ENCODE results near the gene BMP2.

The BMP2 gene

DNA sequence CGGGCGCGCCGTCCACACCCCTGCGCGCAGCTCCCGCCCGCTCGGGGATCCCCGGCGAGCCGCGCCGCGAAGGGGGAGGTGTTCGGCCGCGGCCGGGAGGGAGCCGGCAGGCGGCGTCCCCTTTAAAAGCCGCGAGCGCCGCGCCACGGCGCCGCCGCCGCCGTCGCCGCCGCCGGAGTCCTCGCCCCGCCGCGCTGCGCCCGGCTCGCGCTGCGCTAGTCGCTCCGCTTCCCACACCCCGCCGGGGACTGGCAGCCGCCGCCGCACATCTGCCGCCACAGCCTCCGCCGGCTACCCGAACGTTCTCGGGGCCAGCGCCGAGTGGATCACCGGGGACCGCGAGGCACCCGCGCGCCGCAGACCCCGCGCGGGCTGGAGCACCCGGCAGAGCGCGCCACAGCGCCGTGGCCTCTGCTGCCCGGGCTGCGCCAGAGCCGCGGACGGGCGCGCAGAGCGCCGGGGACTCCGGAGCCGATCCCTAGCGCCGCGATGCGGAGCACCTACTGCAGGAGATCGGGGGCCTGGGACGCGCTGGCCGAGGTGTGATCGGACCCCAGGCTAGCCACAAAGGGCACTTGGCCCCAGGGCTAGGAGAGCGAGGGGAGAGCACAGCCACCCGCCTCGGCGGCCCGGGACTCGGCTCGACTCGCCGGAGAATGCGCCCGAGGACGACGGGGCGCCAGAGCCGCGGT, at the start of gene BMP2:
Gene BMP2 (plus strand): TSS at position 151 of the 692 bp plus-strand sequence. CDS start 2,441 bp downstream, outside the sequence.
- DNase-seq (ENCODE audit: low spot score in 2 of 2) (no peak), ATAC-seq (peak; percentile 43)
- H3K9me3 Mint-ChIP-seq: no peaks in the 10 kb centered on the region
- no peak within 1 kb of the TSS for H3K4me3 Mint-ChIP-seq
- no peak within 1 kb of the TSS for H3K27ac Mint-ChIP-seq
- H3K36me3 Mint-ChIP-seq: no peaks in the 10 kb centered on the region
- H3K4me1 Mint-ChIP-seq: no peaks in the 10 kb centered on the region

GRCh38 chr20:6718662-6719368, 48.7 kb upstream of the BMP2 start:
- H3K4me3 Mint-ChIP-seq: no peak overlapping the region
- H3K36me3 Mint-ChIP-seq: no peaks in the 10 kb centered on the region
- ATAC-seq: no peak
- no peak overlapping the region for H3K27ac Mint-ChIP-seq
- peaks cover 16% of the 10 kb centered on the region for H3K9me3 Mint-ChIP-seq
- DNase-seq (ENCODE audit: low spot score in 2 of 2): no peak
- no peaks in the 10 kb centered on the region for H3K4me1 Mint-ChIP-seq

DNA sequence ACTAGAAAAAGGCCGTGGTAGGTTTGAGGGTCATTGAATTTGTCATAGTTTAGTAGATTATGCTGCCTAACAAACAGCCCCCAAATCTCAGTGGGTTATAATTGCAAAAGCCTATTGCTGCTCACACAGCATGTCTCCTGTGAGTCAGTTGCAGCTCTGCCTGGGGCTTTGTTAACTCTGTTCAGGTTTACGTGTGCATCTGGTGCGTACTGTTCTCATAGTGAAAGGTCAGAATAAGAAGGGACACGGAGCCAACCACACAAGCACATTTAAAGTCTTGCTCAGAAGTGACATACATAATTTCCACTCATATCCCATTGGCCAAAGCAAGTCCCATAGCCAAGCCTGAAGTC, 48.1 kb upstream of the BMP2 start:
- no peak overlapping the region for H3K27ac Mint-ChIP-seq
- H3K9me3 Mint-ChIP-seq: peaks cover 16% of the 10 kb centered on the region
- no peaks in the 10 kb centered on the region for H3K36me3 Mint-ChIP-seq
- H3K4me1 Mint-ChIP-seq: no peaks in the 10 kb centered on the region
- ATAC-seq: no peak
- no peak overlapping the region for H3K4me3 Mint-ChIP-seq
- DNase-seq (ENCODE audit: low spot score in 2 of 2): no peak

DNA sequence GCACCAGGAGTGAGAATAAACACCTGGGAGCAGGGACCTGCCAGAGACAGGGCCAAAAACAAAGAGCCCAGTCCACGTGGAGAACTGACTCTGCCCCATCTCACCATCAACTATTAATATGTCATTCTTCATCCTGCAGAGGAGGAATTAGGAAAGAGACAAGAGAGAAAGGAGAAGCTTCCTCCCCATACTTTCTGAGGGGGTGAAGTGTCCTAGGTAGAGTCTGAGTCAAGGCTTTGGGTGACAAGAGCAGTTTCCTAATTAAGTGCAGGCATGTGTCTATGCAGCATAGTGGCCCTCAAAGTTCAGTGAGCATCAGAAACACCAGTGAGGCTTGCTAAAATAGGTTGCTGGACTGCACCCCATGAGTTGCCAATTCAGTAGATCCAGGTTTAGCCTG, 40.7 kb upstream of the BMP2 start:
- no peak for DNase-seq (ENCODE audit: low spot score in 2 of 2)
- no peak overlapping the region for H3K4me3 Mint-ChIP-seq
- no peaks in the 10 kb centered on the region for H3K36me3 Mint-ChIP-seq
- H3K27ac Mint-ChIP-seq: no peak overlapping the region
- H3K9me3 Mint-ChIP-seq: peaks cover 8% of the 10 kb centered on the region
- no peaks in the 10 kb centered on the region for H3K4me1 Mint-ChIP-seq
- ATAC-seq: no peak

DNA sequence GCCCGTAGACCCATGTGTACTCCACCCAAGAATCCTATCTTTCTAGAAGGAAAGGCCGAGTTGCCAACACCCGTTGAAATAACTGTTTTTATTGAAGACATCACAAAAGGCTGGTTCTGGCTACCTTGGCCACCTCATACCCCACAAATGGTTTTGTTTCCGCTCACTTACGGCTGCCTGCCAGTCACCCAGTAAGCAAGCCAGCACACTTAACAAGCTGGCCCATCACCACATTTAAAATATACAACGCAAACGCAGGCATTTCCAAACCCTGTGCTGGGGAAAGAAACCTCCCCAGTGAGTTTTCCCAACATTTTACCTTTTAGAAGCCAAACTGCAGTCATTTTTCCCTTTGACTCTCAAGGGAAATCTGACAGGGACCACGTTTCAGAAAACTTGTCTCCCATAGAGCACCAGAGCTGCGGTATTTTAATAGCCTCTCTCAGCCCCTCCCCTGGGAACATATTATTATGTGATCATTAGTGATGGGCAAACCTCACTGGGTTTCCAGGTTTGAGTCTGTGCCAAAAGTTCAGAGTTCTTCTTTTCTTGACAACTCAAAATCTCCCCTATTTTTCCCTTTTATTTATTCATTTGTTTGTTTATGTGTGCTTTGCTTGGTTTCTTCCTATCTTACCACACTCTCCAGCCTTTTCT, 36.7 kb upstream of the BMP2 start:
- Mint-ChIP-seq H3K4me3 (no peak overlapping the region), H3K9me3 (peaks cover 12% of the 10 kb centered on the region), H3K36me3 (no peaks in the 10 kb centered on the region), H3K4me1 (no peaks in the 10 kb centered on the region), H3K27ac (no peak overlapping the region)
- no peak for ATAC-seq
- no peak for DNase-seq (ENCODE audit: low spot score in 2 of 2)

DNA sequence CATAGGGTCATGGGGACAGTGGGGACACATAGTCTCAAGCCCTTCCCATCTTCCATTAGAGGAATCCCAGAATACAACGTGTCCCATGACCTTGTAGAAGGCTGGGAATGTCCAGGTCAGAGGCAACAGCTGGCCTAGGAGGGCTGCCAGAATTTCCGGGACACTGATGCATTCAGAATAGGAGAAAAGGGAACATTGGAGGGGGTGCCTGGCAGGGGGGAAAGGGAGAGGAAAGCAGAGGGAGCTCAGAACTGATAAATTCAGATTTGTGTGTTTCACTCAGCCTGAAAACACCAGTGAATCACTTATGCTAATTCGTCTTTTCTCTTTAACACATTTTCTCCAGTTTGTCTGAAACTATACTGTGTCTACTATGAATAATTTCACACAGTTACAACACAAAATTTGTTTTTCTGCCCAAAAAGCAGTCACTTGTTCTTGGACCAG, 35.5 kb upstream of the BMP2 start:
- Mint-ChIP-seq H3K27ac (no peak overlapping the region), H3K4me1 (no peaks in the 10 kb centered on the region), H3K4me3 (no peak overlapping the region), H3K9me3 (peaks cover 10% of the 10 kb centered on the region), H3K36me3 (no peaks in the 10 kb centered on the region)
- ATAC-seq (no peak), DNase-seq (ENCODE audit: low spot score in 2 of 2) (no peak)

- peaks cover 10% of the 10 kb centered on the region for H3K9me3 Mint-ChIP-seq
These were observed 34.6 kb upstream of the BMP2 start for GRCh38 chr20:6732851-6733250.

DNA sequence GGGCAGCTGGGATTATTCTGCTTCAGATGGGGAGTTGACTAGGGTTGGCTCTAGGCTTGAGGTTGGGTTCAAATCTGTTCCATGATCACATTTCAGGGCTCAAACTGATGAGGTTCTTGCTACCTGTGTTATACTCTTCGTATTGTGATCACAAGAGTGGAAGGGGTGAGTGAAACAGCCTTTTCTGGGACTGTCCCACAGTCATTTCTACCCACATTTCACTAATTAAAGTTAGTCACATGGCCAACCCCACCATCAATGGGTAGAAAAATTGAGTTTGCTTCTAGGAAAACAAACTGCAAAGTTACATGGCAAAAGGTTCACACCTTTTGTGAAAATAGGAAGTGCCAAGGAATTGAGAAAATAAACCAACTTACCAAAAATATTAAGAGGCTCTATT, 33.5 kb upstream of the BMP2 start:
- H3K9me3 Mint-ChIP-seq: peaks cover 15% of the 10 kb centered on the region
- no peak overlapping the region for H3K27ac Mint-ChIP-seq
- DNase-seq (ENCODE audit: low spot score in 2 of 2): no peak
- ATAC-seq: no peak
- H3K4me3 Mint-ChIP-seq: no peak overlapping the region
- H3K4me1 Mint-ChIP-seq: no peaks in the 10 kb centered on the region
- H3K36me3 Mint-ChIP-seq: no peaks in the 10 kb centered on the region

More at GRCh38 chr20:6732851-6733250, 34.6 kb upstream of the BMP2 start:
- H3K27ac Mint-ChIP-seq: no peak overlapping the region
- no peak for DNase-seq (ENCODE audit: low spot score in 2 of 2)
- H3K36me3 Mint-ChIP-seq: no peaks in the 10 kb centered on the region
- no peaks in the 10 kb centered on the region for H3K4me1 Mint-ChIP-seq
- no peak overlapping the region for H3K4me3 Mint-ChIP-seq
- ATAC-seq: no peak

- Mint-ChIP-seq H3K4me3 (no peak overlapping the region), H3K4me1 (no peaks in the 10 kb centered on the region), H3K36me3 (no peaks in the 10 kb centered on the region), H3K27ac (no peak overlapping the region), H3K9me3 (peaks cover 15% of the 10 kb centered on the region)
- DNase-seq (ENCODE audit: low spot score in 2 of 2) (no peak), ATAC-seq (no peak)
These were observed 31.3 kb upstream of the BMP2 start for GRCh38 chr20:6735942-6736845.

DNA sequence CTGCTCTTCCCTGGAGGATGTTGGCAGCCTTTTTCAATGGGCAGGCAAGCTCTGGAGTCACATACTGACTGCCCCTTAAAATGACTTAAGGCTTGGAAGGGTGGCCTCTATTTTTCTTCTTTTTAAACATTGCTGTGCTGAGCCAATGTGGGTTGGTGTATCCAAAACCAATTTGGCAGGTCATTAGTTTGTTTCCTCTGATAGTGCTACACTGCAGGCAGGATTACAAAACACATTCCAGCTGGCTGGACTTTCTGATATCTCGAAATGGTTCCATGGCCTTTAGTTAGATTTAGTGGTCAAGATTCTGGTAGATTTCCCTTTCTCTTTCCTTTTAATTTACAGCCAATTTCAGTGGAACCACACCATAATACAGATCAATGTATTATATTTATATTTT, 28.1 kb upstream of the BMP2 start:
- peaks cover 18% of the 10 kb centered on the region for H3K9me3 Mint-ChIP-seq
- no peaks in the 10 kb centered on the region for H3K36me3 Mint-ChIP-seq
- ATAC-seq (no peak), DNase-seq (ENCODE audit: low spot score in 2 of 2) (no peak)
- no peak overlapping the region for H3K27ac Mint-ChIP-seq
- no peaks in the 10 kb centered on the region for H3K4me1 Mint-ChIP-seq
- no peak overlapping the region for H3K4me3 Mint-ChIP-seq

- peaks cover 16% of the 10 kb centered on the region for H3K9me3 Mint-ChIP-seq
- H3K4me1 Mint-ChIP-seq: no peaks in the 10 kb centered on the region
- no peaks in the 10 kb centered on the region for H3K36me3 Mint-ChIP-seq
- H3K27ac Mint-ChIP-seq: no peak overlapping the region
- ATAC-seq (no peak), DNase-seq (ENCODE audit: low spot score in 2 of 2) (no peak)
- H3K4me3 Mint-ChIP-seq: no peak overlapping the region
These were observed 27.4 kb upstream of the BMP2 start for GRCh38 chr20:6740096-6740495.

DNA sequence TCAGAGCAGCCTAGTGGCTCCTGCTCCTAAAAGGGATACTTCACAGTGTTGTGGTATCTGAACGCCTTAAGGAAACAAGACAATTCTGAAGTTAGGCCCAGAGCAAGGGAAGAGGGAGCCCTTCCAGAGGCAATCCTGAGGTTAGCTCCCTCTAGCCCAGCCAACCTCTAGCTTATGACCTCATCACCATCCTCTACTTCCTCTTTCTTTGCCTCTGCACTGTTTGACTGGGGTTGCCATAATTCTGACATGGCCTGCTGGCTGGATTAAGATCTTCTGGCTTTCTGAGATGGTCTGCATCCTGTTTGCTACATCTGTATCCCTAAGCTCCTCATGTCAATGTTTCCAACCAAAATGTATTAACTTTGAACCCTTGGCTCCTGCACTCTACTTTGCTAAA, 23.3 kb upstream of the BMP2 start:
- Mint-ChIP-seq H3K9me3 (peaks cover 7% of the 10 kb centered on the region), H3K27ac (no peak overlapping the region), H3K36me3 (no peaks in the 10 kb centered on the region), H3K4me3 (no peak overlapping the region), H3K4me1 (no peaks in the 10 kb centered on the region)
- DNase-seq (ENCODE audit: low spot score in 2 of 2): no peak
- no peak for ATAC-seq

- no peaks in the 10 kb centered on the region for H3K36me3 Mint-ChIP-seq
- no peak overlapping the region for H3K27ac Mint-ChIP-seq
- H3K4me3 Mint-ChIP-seq: no peak overlapping the region
- peaks cover 7% of the 10 kb centered on the region for H3K9me3 Mint-ChIP-seq
- ATAC-seq (no peak), DNase-seq (ENCODE audit: low spot score in 2 of 2) (no peak)
- no peaks in the 10 kb centered on the region for H3K4me1 Mint-ChIP-seq
These were observed 22.7 kb upstream of the BMP2 start for GRCh38 chr20:6744805-6745204.

GRCh38 chr20:6746901-6747609, 20.4 kb upstream of the BMP2 start:
- no peaks in the 10 kb centered on the region for H3K36me3 Mint-ChIP-seq
- H3K27ac Mint-ChIP-seq: no peak overlapping the region
- H3K4me1 Mint-ChIP-seq: no peaks in the 10 kb centered on the region
- H3K4me3 Mint-ChIP-seq: no peak overlapping the region
- ATAC-seq: no peak
- no peak for DNase-seq (ENCODE audit: low spot score in 2 of 2)
- peaks cover 7% of the 10 kb centered on the region for H3K9me3 Mint-ChIP-seq

DNA sequence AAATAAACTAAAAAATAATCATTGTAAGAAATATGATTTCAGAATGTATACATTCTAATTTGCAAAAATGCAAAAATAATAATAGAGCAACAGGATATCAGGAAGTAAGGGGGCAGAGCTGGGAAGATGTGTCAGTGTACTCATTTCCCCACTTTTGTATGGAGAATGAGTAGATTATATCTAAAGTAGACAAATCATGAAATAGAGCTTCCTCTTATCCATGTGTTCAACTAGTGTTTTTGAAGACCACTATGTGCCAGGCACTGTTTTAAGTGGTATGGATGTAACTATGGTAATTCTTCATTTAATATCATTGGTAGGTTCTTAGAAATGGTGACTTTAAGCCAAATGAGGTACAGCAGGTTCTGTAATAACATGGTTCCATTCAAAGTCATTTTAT, 17.0 kb upstream of the BMP2 start:
- DNase-seq (ENCODE audit: low spot score in 2 of 2) (no peak), ATAC-seq (no peak)
- Mint-ChIP-seq H3K27ac (no peak overlapping the region), H3K9me3 (peaks cover 7% of the 10 kb centered on the region), H3K36me3 (no peaks in the 10 kb centered on the region), H3K4me1 (no peaks in the 10 kb centered on the region), H3K4me3 (no peak overlapping the region)
